ENCODE results near the gene TTC7B. TPM values are rescaled to one million over a fixed set of nuclear protein-coding genes. Genes with fewer than 3 reads are reported as not detected.
"Not testable (repeated sequence)": the region's sequence is repeated elsewhere in the genome, so short reads cannot be mapped to it uniquely, and the experiment has no call there.

The TTC7B gene, protein sequence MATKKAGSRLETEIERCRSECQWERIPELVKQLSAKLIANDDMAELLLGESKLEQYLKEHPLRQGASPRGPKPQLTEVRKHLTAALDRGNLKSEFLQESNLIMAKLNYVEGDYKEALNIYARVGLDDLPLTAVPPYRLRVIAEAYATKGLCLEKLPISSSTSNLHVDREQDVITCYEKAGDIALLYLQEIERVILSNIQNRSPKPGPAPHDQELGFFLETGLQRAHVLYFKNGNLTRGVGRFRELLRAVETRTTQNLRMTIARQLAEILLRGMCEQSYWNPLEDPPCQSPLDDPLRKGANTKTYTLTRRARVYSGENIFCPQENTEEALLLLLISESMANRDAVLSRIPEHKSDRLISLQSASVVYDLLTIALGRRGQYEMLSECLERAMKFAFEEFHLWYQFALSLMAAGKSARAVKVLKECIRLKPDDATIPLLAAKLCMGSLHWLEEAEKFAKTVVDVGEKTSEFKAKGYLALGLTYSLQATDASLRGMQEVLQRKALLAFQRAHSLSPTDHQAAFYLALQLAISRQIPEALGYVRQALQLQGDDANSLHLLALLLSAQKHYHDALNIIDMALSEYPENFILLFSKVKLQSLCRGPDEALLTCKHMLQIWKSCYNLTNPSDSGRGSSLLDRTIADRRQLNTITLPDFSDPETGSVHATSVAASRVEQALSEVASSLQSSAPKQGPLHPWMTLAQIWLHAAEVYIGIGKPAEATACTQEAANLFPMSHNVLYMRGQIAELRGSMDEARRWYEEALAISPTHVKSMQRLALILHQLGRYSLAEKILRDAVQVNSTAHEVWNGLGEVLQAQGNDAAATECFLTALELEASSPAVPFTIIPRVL
- total RNA-seq, result 55.5 TPM
- long read RNA-seq, full-length matches to known transcripts, result 1 of 24 reads
- long read RNA-seq, partial matches to known transcripts, result 5 of 24 reads
- long read RNA-seq, other reads (novel, unspliced or antisense), result 18 of 24 reads

- Histone ChIP-seq H3K27me3 (ENCODE audit: low read depth) (no peaks in the 10 kb centered on the region), H3K4me1 (peaks cover 49% of the 10 kb centered on the region), H3K9me3 (replicated peaks) (no peaks in the 10 kb centered on the region), H3K27ac (replicated peaks) (peak within 1 kb of the TSS; percentile 50), H3K4me3 (peak within 1 kb of the TSS; percentile 78), H3K36me3 (no peaks in the 10 kb centered on the region)
- TF ChIP-seq, protein P1, sequence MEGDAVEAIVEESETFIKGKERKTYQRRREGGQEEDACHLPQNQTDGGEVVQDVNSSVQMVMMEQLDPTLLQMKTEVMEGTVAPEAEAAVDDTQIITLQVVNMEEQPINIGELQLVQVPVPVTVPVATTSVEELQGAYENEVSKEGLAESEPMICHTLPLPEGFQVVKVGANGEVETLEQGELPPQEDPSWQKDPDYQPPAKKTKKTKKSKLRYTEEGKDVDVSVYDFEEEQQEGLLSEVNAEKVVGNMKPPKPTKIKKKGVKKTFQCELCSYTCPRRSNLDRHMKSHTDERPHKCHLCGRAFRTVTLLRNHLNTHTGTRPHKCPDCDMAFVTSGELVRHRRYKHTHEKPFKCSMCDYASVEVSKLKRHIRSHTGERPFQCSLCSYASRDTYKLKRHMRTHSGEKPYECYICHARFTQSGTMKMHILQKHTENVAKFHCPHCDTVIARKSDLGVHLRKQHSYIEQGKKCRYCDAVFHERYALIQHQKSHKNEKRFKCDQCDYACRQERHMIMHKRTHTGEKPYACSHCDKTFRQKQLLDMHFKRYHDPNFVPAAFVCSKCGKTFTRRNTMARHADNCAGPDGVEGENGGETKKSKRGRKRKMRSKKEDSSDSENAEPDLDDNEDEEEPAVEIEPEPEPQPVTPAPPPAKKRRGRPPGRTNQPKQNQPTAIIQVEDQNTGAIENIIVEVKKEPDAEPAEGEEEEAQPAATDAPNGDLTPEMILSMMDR (IDR thresholded peaks at IDR 0.05; ENCODE audit: borderline replicate concordance), result peak; percentile 37
- peak; percentile 62 for DNase-seq
- intact Hi-C loops (cut with micrococcal nuclease), result no loop called here
Observed at GRCh38 chr14:90815822-90816662, at the start of gene TTC7B. Gene TTC7B, minus strand, starts transcription at chr14:90816430. Its CDS starts 135 bp downstream, at chr14:90816295.

DNA sequence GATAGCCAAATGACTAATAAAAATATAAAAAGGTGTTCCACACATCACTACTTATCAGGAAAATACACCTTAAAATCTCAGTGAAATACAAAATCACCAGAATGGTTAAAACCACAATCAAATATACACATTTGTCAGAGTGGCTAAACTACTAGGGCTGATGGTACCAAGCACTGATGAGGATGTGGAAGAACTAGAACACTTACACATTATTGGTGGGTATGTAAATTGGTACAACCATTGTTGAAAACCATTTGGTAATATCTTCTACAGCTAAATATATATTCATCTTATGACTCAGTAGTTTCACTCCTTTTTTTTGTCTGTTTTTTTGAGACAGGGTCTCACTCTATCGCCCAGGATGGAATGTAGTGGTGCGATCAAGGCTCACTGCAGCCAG is 48.5 kb upstream of the TTC7B start:
- Histone ChIP-seq H3K36me3 (no peaks in the 10 kb centered on the region), H3K4me3 (no peak overlapping the region), H3K9me3 (replicated peaks) (no peaks in the 10 kb centered on the region), H3K4me1 (peaks cover 24% of the 10 kb centered on the region), H3K27ac (replicated peaks) (no peak overlapping the region), H3K27me3 (ENCODE audit: low read depth) (no peaks in the 10 kb centered on the region)
- TF ChIP-seq, protein P1 (IDR thresholded peaks at IDR 0.05; ENCODE audit: borderline replicate concordance), result no peak
- DNase-seq, result no peak
- intact Hi-C loops (cut with micrococcal nuclease), result no loop called here

DNA sequence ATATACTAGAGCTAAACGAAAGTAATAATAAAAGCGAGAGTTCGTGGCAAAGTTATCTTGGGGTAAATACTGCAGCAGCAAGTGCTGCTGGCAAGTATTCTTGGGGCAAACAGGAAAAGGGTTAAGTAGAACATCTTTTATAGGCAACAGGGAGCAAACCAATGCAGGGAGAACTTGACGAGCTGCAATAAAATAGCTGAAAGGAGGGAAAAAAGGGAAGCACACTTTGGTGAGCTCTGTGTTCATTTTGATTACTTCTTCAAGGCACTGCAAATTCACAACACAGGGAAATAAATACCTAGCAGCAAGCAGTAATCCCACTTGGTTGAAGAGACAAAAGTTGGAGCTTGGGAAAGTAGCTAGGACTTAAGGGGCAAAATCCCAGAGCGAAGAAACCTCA is 42.3 kb upstream of the TTC7B start:
- Histone ChIP-seq H3K36me3 (no peaks in the 10 kb centered on the region), H3K4me1 (peaks cover 7% of the 10 kb centered on the region), H3K9me3 (replicated peaks) (no peaks in the 10 kb centered on the region), H3K27ac (replicated peaks) (no peak overlapping the region), H3K27me3 (ENCODE audit: low read depth) (no peaks in the 10 kb centered on the region), H3K4me3 (no peak overlapping the region)
- TF ChIP-seq, protein P1 (IDR thresholded peaks at IDR 0.05; ENCODE audit: borderline replicate concordance), result no peak
- intact Hi-C loops (cut with micrococcal nuclease), result no loop called here
- DNase-seq, result no peak

DNA sequence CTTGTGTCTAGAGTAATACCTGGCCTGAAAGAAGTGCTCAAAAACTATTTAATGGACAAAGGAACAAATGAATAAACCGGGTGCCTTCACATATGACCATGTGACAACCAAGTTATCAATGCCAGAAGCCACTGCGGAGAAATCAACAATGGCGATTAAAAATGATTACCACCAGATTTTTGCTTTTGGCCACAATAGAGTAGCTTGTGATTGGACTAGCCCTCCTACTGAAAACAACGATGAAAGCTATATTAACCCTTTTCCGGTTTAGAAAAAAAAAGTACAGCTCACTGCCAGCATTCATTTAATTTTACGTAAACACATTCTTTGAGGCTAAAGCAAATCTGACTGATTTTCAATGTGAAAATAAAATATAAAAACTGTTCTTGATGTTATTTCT is 41.6 kb upstream of the TTC7B start:
- H3K4me3 ChIP-seq, result no peak overlapping the region
- H3K36me3 ChIP-seq, result no peaks in the 10 kb centered on the region
- H3K4me1 ChIP-seq, result peaks cover 7% of the 10 kb centered on the region
- no peaks in the 10 kb centered on the region for H3K27me3 ChIP-seq (ENCODE audit: low read depth)
- DNase-seq, result no peak
- no peak overlapping the region for H3K27ac ChIP-seq (replicated peaks)
- TF ChIP-seq, protein P1 (IDR thresholded peaks at IDR 0.05; ENCODE audit: borderline replicate concordance), result no peak
- intact Hi-C loops (cut with micrococcal nuclease), result no loop called here
- H3K9me3 ChIP-seq (replicated peaks), result no peaks in the 10 kb centered on the region

DNA sequence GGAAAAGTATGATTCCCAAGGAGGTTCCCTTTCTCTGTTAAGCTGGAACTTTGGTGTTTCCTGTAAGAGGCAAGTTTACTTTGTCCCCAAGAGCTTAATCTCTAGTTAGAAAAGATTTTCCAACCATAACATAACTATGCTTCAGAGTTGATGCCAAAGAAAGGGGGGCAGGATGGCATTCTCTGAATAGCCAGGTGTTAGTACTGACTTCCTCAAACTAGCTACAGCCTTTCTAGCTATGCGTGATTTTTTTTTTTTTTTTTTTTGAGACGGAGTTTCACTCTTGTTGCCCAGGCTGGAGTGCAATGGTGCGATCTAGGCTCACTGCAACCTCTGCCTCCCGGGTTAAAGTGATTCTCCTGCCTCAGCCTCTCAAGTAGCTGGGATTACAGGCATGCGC is 39.9 kb upstream of the TTC7B start:
- intact Hi-C loops (cut with micrococcal nuclease); DNase-seq; H3K9me3 ChIP-seq (replicated peaks); H3K36me3 ChIP-seq; H3K27me3 ChIP-seq (ENCODE audit: low read depth); H3K4me3 ChIP-seq; H3K27ac ChIP-seq (replicated peaks): not testable (repeated sequence)
- peaks cover 18% of the 10 kb centered on the region for H3K4me1 ChIP-seq

All from left ventricle myocardium inferior (tissue), 1 donor.